Upper lobe of left lung (tissue), 4 donors: ENCODE data around the gene SLC48A1.
A peak's percentile ranks its signal among the peaks of the same experiment; 100 is the strongest.

Experiments used
- POLR2AphosphoS5 ChIP-seq, 2 donors: sonication (generic); formaldehyde crosslinking; IDR thresholded peaks; one replicate each; pipeline ENCODE4 v1.5.1; 2017; ENCODE audit warnings: antibody characterized with exemption in 2 of 2
- TF ChIP-seq, protein P1 (sequence below), 6 experiments: fragments of 450-650 bp in 4 of 6; fragments of 200-600 bp in 2 of 6; sonication (generic) in 2 of 6; IDR thresholded peaks; one replicate each; pipeline ENCODE4 v1.5.1; 2016 to 2019; ENCODE audit warnings: antibody characterized with exemption in 6 of 6

GRCh38 chr12:47802312-47802711, 29.3 kb downstream of the SLC48A1 start:
- TF ChIP-seq, protein P1, sequence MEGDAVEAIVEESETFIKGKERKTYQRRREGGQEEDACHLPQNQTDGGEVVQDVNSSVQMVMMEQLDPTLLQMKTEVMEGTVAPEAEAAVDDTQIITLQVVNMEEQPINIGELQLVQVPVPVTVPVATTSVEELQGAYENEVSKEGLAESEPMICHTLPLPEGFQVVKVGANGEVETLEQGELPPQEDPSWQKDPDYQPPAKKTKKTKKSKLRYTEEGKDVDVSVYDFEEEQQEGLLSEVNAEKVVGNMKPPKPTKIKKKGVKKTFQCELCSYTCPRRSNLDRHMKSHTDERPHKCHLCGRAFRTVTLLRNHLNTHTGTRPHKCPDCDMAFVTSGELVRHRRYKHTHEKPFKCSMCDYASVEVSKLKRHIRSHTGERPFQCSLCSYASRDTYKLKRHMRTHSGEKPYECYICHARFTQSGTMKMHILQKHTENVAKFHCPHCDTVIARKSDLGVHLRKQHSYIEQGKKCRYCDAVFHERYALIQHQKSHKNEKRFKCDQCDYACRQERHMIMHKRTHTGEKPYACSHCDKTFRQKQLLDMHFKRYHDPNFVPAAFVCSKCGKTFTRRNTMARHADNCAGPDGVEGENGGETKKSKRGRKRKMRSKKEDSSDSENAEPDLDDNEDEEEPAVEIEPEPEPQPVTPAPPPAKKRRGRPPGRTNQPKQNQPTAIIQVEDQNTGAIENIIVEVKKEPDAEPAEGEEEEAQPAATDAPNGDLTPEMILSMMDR (IDR thresholded peaks at IDR 0.05): peak in 2 of 6 experiments; percentile 12 to 33
- no peak for TF ChIP-seq POLR2AphosphoS5 (IDR thresholded peaks at IDR 0.05)
